ENCODE results near the gene SNED1.

SNED1 gene

DNA sequence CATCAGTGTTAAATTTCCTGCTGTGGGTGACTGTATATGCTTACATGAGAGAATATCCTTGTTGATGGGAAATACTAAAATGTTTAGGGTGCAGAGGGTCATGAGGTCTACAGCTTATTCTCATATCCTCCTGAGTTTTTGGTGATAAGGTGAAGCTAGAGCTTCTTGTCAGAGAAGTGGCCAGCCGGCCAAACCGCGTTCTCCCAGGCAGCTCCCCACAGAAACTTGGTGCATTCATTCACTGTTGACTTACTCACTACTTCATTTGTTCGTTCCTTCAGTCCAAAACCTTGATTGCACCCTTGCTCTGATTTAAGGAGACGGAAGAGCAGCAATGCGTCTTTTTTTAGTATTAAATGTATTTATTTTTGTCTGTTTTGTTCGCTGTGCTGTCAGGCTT, 8.7 kb downstream of the SNED1 start:
- Histone ChIP-seq H3K9ac (ENCODE audit: low read length) (no peak overlapping the region), H3K9me3 (ENCODE audit: low read length) (peaks cover 10% of the 10 kb centered on the region), H3K4me3 (ENCODE audit: low read depth in 1 of 2, low read length in 2 of 2) (no peak overlapping the region), H3K27ac (ENCODE audit: low read depth, low read length) (no peak overlapping the region), H3K36me3 (ENCODE audit: insufficient read depth, low read length) (no peaks in the 10 kb centered on the region), H3K4me1 (ENCODE audit: insufficient read depth, low read length) (peaks cover 13% of the 10 kb centered on the region), H3K27me3 (ENCODE audit: control insufficient read depth in 1 of 2, insufficient read depth in 2 of 2, low read length in 2 of 2) (peaks cover 0 to 4% of the 10 kb centered on the region in 2 donors)

DNA sequence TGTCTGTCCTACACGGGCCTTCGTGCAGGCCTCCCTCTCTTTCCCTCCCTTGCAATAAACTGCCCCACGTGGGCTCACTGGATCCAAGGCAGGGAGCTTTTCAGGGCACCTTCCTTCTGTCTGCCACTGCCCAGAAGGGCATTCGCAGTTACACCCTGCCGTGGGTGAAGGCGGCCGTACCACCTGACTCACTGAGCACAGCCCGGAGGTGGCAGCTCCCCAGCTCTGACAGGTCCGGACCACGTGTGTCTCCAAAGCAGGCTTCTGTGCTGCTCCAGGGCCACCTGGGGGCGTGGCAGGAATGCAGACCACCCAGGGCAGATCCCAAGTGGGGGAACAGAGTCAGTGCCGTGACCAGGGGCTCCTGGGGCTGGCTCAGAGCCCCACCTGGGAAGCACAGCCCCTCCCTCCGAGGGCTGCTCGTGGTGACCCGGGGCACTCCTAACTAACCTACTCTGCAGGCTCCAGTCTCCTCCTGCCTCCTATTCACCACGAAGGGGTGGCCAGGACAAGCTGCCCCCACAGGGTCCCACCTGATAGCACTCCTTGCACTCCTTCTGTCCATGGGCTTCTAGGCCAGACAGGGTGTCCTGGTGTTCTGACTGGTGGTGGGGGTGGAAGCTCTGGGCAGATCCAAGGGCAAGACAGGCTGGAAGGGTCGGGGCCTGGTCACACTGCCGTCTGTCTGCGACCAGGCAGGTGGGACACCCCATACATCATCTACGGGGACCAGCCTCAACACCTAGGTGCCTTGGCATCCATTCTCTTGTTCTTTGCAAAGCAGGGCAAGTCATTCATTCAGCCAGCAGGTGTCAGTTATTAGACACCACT, 9.7 kb downstream of the SNED1 start:
- H3K27ac ChIP-seq (ENCODE audit: low read depth, low read length): no peak overlapping the region
- peaks cover 0 to 4% of the 10 kb centered on the region in 2 donors for H3K27me3 ChIP-seq (ENCODE audit: control insufficient read depth in 1 of 2, insufficient read depth in 2 of 2, low read length in 2 of 2)
- peaks cover 13% of the 10 kb centered on the region for H3K4me1 ChIP-seq (ENCODE audit: insufficient read depth, low read length)
- H3K4me3 ChIP-seq (ENCODE audit: low read depth in 1 of 2, low read length in 2 of 2): no peak overlapping the region
- H3K9ac ChIP-seq (ENCODE audit: low read length): no peak overlapping the region
- no peaks in the 10 kb centered on the region for H3K36me3 ChIP-seq (ENCODE audit: insufficient read depth, low read length)
- peaks cover 10% of the 10 kb centered on the region for H3K9me3 ChIP-seq (ENCODE audit: low read length)

GRCh38 chr2:241008711-241009121, 10.3 kb downstream of the SNED1 start:
- Histone ChIP-seq H3K9me3 (ENCODE audit: low read length) (peaks cover 4% of the 10 kb centered on the region), H3K27me3 (ENCODE audit: control insufficient read depth in 1 of 2, insufficient read depth in 2 of 2, low read length in 2 of 2) (peaks cover 0 to 4% of the 10 kb centered on the region in 2 donors), H3K4me3 (ENCODE audit: low read depth in 1 of 2, low read length in 2 of 2) (no peak overlapping the region), H3K36me3 (ENCODE audit: insufficient read depth, low read length) (no peaks in the 10 kb centered on the region), H3K27ac (ENCODE audit: low read depth, low read length) (no peak overlapping the region), H3K9ac (ENCODE audit: low read length) (no peak overlapping the region), H3K4me1 (ENCODE audit: insufficient read depth, low read length) (peaks cover 13% of the 10 kb centered on the region)

DNA sequence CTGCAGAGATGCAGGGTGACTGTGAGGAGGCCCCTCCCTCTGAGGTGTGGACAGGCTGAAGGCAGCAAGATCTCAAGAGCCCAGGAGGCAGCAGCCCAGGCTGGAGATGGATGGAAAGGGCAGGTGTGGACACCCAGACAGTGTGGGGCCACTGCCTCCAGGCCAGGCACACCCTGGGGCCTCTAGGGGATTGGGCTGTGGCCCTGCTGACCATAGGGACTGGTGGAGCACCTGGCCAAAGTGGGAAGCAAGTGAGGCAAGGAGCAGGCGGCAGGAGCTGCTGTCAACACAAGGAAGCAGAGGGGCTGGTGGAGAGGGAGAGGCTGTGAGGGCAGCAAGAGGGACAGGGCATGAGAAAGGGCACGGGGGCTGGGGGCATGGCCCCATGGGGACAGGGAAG, 10.8 kb downstream of the SNED1 start:
- H3K36me3 ChIP-seq (ENCODE audit: insufficient read depth, low read length): no peaks in the 10 kb centered on the region
- H3K27ac ChIP-seq (ENCODE audit: low read depth, low read length): no peak overlapping the region
- H3K4me3 ChIP-seq (ENCODE audit: low read depth in 1 of 2, low read length in 2 of 2): no peak overlapping the region
- H3K9me3 ChIP-seq (ENCODE audit: low read length): no peaks in the 10 kb centered on the region
- no peak overlapping the region for H3K9ac ChIP-seq (ENCODE audit: low read length)
- peaks cover 0 to 4% of the 10 kb centered on the region in 2 donors for H3K27me3 ChIP-seq (ENCODE audit: control insufficient read depth in 1 of 2, insufficient read depth in 2 of 2, low read length in 2 of 2)
- H3K4me1 ChIP-seq (ENCODE audit: insufficient read depth, low read length): peaks cover 13% of the 10 kb centered on the region

DNA sequence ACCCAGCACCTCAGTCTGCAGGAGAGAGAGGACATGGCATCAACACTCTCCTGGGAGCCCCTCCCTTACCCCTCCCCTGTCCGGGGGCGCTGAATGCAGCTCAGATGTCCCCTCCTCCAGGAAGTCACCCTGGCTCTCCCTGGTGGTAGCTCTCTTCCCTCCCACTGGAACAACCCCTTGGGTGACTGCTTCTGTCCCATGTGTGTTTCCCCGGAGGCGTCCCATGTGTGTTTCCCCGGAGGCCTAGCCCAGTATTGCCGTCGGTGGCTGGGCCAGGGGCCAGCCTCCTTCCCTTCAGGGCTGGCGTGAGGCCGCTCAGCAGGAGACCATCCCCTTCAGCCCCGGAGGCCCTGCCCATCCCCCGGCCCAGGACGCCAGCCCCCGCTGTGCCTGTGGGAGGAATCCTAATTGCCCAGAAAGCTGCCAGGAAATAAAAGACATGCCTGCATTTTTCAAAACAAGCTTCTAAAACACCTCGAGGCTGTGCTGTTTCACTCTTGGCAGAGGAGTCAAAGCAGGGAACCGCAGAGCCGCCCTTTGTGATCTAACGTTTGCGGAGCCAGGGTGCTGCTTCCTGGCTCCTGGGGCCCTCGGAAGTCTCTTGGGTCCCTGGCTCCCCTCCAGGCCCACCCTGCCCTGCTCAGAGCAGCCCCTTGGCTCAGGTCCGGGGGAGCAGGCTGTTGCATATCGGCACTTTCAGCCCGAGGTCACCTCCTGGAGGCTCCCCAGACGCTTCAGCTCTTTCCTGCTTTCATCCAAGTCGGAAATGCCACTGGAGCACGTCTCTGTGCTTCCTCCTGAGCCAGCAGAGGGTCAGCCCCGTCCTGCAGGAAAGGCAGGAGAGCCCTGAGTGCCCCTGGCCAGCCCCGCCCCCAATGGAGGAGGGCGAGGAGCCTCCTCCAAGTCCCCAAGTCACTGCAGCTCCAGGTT, 11.4 kb downstream of the SNED1 start:
- Histone ChIP-seq H3K27ac (ENCODE audit: low read depth, low read length) (peak overlapping the region; percentile 51), H3K4me3 (ENCODE audit: low read depth in 1 of 2, low read length in 2 of 2) (peak overlapping the region; percentile 31 to 55), H3K9me3 (ENCODE audit: low read length) (no peaks in the 10 kb centered on the region), H3K27me3 (ENCODE audit: control insufficient read depth in 1 of 2, insufficient read depth in 2 of 2, low read length in 2 of 2) (peaks cover 0 to 4% of the 10 kb centered on the region in 2 donors), H3K9ac (ENCODE audit: low read length) (no peak overlapping the region), H3K4me1 (ENCODE audit: insufficient read depth, low read length) (peaks cover 13% of the 10 kb centered on the region), H3K36me3 (ENCODE audit: insufficient read depth, low read length) (no peaks in the 10 kb centered on the region)

GRCh38 chr2:241010531-241011295, 12.3 kb downstream of the SNED1 start:
- no peaks in the 10 kb centered on the region for H3K36me3 ChIP-seq (ENCODE audit: insufficient read depth, low read length)
- peaks cover 0 to 4% of the 10 kb centered on the region in 2 donors for H3K27me3 ChIP-seq (ENCODE audit: control insufficient read depth in 1 of 2, insufficient read depth in 2 of 2, low read length in 2 of 2)
- H3K4me3 ChIP-seq (ENCODE audit: low read depth in 1 of 2, low read length in 2 of 2): peak overlapping the region in 1 of 2 donors; percentile 55
- no peak overlapping the region for H3K27ac ChIP-seq (ENCODE audit: low read depth, low read length)
- no peaks in the 10 kb centered on the region for H3K9me3 ChIP-seq (ENCODE audit: low read length)
- no peak overlapping the region for H3K9ac ChIP-seq (ENCODE audit: low read length)
- peaks cover 13% of the 10 kb centered on the region for H3K4me1 ChIP-seq (ENCODE audit: insufficient read depth, low read length)

- no peak overlapping the region for H3K27ac ChIP-seq (ENCODE audit: low read depth, low read length)
These were observed 12.8 kb downstream of the SNED1 start for GRCh38 chr2:241011296-241011600.

DNA sequence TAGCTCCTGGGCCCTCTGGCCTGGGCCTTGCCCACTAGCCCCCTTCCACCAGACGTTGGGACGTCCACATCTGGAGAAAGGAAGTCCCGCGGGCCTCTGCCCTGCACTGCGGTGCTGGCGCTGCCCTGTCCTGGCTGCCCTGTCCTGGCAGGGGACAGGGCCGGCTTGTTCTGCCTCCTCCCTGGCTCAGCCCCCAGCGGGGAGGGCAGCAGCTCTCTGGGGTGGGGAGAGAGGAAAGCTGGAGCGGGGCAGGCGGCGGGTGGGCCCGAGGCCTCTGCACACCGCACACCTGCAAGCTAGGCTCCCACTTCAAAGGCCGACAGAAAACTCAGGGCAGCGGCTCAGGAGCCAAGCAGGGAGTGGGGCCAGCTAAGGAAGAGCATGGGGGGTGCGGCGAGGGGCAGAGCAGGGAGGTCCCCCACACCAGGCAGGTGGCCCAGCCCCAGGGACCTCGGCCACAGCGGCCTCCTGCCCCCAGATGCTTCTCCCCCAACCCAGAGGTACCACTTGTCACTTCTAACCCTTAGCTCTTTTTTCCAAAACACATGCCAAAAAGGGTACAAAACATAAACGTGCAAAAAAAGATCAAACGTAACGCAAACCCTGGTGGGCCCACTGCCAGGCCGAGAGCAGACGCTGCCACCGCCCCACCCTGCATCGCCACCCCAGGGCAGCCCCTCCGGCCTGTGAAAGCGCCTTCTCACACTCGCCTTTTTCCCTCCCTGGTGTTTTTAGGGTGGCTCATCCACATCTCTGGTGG, 13.5 kb downstream of the SNED1 start:
- Histone ChIP-seq H3K36me3 (ENCODE audit: insufficient read depth, low read length) (no peaks in the 10 kb centered on the region), H3K4me3 (ENCODE audit: low read depth in 1 of 2, low read length in 2 of 2) (no peak overlapping the region), H3K27ac (ENCODE audit: low read depth, low read length) (no peak overlapping the region), H3K4me1 (ENCODE audit: insufficient read depth, low read length) (peaks cover 13% of the 10 kb centered on the region), H3K9me3 (ENCODE audit: low read length) (no peaks in the 10 kb centered on the region), H3K9ac (ENCODE audit: low read length) (no peak overlapping the region), H3K27me3 (ENCODE audit: control insufficient read depth in 1 of 2, insufficient read depth in 2 of 2, low read length in 2 of 2) (peaks cover 0 to 4% of the 10 kb centered on the region in 2 donors)

More at GRCh38 chr2:241011296-241011600, 12.8 kb downstream of the SNED1 start:
- Histone ChIP-seq H3K9me3 (ENCODE audit: low read length) (no peaks in the 10 kb centered on the region), H3K4me1 (ENCODE audit: insufficient read depth, low read length) (peaks cover 13% of the 10 kb centered on the region), H3K4me3 (ENCODE audit: low read depth in 1 of 2, low read length in 2 of 2) (no peak overlapping the region), H3K27me3 (ENCODE audit: control insufficient read depth in 1 of 2, insufficient read depth in 2 of 2, low read length in 2 of 2) (peaks cover 0 to 4% of the 10 kb centered on the region in 2 donors), H3K36me3 (ENCODE audit: insufficient read depth, low read length) (no peaks in the 10 kb centered on the region), H3K9ac (ENCODE audit: low read length) (no peak overlapping the region)

- H3K9me3 ChIP-seq (ENCODE audit: low read length): no peaks in the 10 kb centered on the region
- H3K36me3 ChIP-seq (ENCODE audit: insufficient read depth, low read length): no peaks in the 10 kb centered on the region
- no peak overlapping the region for H3K9ac ChIP-seq (ENCODE audit: low read length)
- no peak overlapping the region for H3K4me3 ChIP-seq (ENCODE audit: low read depth in 1 of 2, low read length in 2 of 2)
- peaks cover 13% of the 10 kb centered on the region for H3K4me1 ChIP-seq (ENCODE audit: insufficient read depth, low read length)
- H3K27ac ChIP-seq (ENCODE audit: low read depth, low read length): no peak overlapping the region
- H3K27me3 ChIP-seq (ENCODE audit: control insufficient read depth in 1 of 2, insufficient read depth in 2 of 2, low read length in 2 of 2): peaks cover 0 to 1% of the 10 kb centered on the region in 2 donors
These were observed 15.8 kb downstream of the SNED1 start for GRCh38 chr2:241014224-241014623.

DNA sequence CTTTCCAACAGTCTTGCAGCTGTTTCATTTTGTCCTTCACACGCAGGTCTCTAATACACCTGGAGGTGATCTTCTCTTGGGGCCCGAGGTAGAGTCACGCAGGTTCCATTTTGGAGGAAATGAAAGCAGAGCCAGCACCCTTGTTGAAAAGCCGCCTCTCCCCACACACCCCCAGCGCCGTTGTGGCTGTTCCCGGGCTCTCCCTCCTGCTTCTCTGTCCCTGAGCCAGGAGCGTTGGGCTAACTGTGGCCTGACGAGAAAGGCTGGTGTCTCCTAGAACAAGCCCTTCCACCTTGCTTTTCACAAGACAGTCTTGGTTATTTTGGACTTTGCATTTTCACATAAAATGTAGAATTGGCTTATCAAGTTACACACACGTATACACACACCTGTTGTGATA, 16.3 kb downstream of the SNED1 start:
- H3K27ac ChIP-seq (ENCODE audit: low read depth, low read length): no peak overlapping the region
- no peaks in the 10 kb centered on the region for H3K36me3 ChIP-seq (ENCODE audit: insufficient read depth, low read length)
- no peak overlapping the region for H3K9ac ChIP-seq (ENCODE audit: low read length)
- no peaks in the 10 kb centered on the region for H3K9me3 ChIP-seq (ENCODE audit: low read length)
- no peak overlapping the region for H3K4me3 ChIP-seq (ENCODE audit: low read depth in 1 of 2, low read length in 2 of 2)
- no peaks in the 10 kb centered on the region for H3K27me3 ChIP-seq (ENCODE audit: control insufficient read depth in 1 of 2, insufficient read depth in 2 of 2, low read length in 2 of 2)
- H3K4me1 ChIP-seq (ENCODE audit: insufficient read depth, low read length): peaks cover 9% of the 10 kb centered on the region

Measured in muscle layer of colon (tissue), 2 donors.